ENCODE results near the gene BLVRB. TPM values are rescaled to one million over a fixed set of nuclear protein-coding genes. Genes with fewer than 3 reads are reported as not detected.

The BLVRB gene
- total and polyA plus RNA-seq, 10 of the 15 experiments (the other 5 are each of a cell fraction or from before 2014, with no cell fraction given): 6.3 to 53.3 (median 27.8) TPM

GRCh38 chr19:40400559-40400958 lies 65.0 kb downstream of the BLVRB start:
- H3K9ac ChIP-seq (ENCODE audit: control insufficient read depth, insufficient read depth, low read length): no peak overlapping the region
- no peaks in the 10 kb centered on the region for H4K20me1 ChIP-seq (ENCODE audit: control insufficient read depth, insufficient read depth)
- no peak for DNase-seq (ENCODE audit: low read depth, low spot score)
- BruUV-seq (replicated peaks): no TSS peak
- POLR2A ChIA-PET: no interaction called here
- CTCF ChIA-PET: interaction anchor here (1.9 kb wide), 1 partner anchor 95 kb away, joined by 6 read pairs; no protein-coding TSS in a partner anchor
- SMC1A ChIA-PET (ENCODE audit: uncharacterized antibody, unreplicated experiment): no interaction called here
- no peaks in the 10 kb centered on the region for H3K9me3 ChIP-seq (replicated peaks; ENCODE audit: control insufficient read depth, insufficient read depth, low read length)
- H3K79me2 ChIP-seq (ENCODE audit: control insufficient read depth, insufficient read depth, low read length): no peaks in the 10 kb centered on the region
- intact Hi-C loops (cut with micrococcal nuclease; ENCODE audit: unreplicated experiment): loop anchor here (5.0 kb wide), 1 partner anchor 43 kb away; no protein-coding TSS in a partner anchor
- TF ChIP-seq, protein P1, sequence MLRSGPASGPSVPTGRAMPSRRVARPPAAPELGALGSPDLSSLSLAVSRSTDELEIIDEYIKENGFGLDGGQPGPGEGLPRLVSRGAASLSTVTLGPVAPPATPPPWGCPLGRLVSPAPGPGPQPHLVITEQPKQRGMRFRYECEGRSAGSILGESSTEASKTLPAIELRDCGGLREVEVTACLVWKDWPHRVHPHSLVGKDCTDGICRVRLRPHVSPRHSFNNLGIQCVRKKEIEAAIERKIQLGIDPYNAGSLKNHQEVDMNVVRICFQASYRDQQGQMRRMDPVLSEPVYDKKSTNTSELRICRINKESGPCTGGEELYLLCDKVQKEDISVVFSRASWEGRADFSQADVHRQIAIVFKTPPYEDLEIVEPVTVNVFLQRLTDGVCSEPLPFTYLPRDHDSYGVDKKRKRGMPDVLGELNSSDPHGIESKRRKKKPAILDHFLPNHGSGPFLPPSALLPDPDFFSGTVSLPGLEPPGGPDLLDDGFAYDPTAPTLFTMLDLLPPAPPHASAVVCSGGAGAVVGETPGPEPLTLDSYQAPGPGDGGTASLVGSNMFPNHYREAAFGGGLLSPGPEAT (IDR thresholded peaks at IDR 0.05; ENCODE audit: low read depth): no peak
- no peak for TF ChIP-seq USF1 (IDR thresholded peaks at IDR 0.05; ENCODE audit: borderline replicate concordance, extremely low read length, insufficient read depth, low read depth, low read length)
- no peak for TF ChIP-seq CBX3 (IDR thresholded peaks at IDR 0.05; ENCODE audit: borderline replicate concordance, low read depth)
- no peak for TF ChIP-seq RFX5 (IDR thresholded peaks at IDR 0.05; ENCODE audit: low read depth, low read length)
- TF ChIP-seq IKZF1 (conservative IDR thresholded peaks at IDR 0.05): no peak
- no peak for TF ChIP-seq MEF2A (IDR thresholded peaks at IDR 0.05; ENCODE audit: insufficient read depth, low read depth, low read length)
- no peak for TF ChIP-seq YBX1 (IDR thresholded peaks at IDR 0.05)
- TF ChIP-seq ETV6 (conservative IDR thresholded peaks at IDR 0.05 in 1 of 2, IDR thresholded peaks at IDR 0.05 in 1 of 2; ENCODE audit: borderline replicate concordance in 1 of 2, low read depth in 1 of 2): no peak
- no peak for TF ChIP-seq ZBTB11 (CRISPR knock-in tag; IDR thresholded peaks at IDR 0.05)
- no peak for TF ChIP-seq ZNF274 (IDR thresholded peaks at IDR 0.05; ENCODE audit: insufficient read depth, insufficient read length)
- TF ChIP-seq JUND (IDR thresholded peaks at IDR 0.05; ENCODE audit: low read depth, low read length): no peak
- no peak for TF ChIP-seq SMARCA5 (IDR thresholded peaks at IDR 0.05)
- no peak for TF ChIP-seq STAT1 (conservative IDR thresholded peaks at IDR 0.05)
- no peak for TF ChIP-seq FOS (IDR thresholded peaks at IDR 0.05; ENCODE audit: borderline replicate concordance, extremely low read depth, insufficient read length)
- TF ChIP-seq SP1 (IDR thresholded peaks at IDR 0.05; ENCODE audit: low read depth, low read length): no peak
- TF ChIP-seq RBBP5 (conservative IDR thresholded peaks at IDR 0.05): no peak
- H3K4me2 ChIP-seq (ENCODE audit: control insufficient read depth, insufficient read depth): no peak overlapping the region
- H2AFZ ChIP-seq (ENCODE audit: control insufficient read depth, low read depth, low read length): no peak overlapping the region
- no peaks in the 10 kb centered on the region for H3K36me3 ChIP-seq (ENCODE audit: control insufficient read depth in 2 of 2, insufficient read depth in 2 of 2, low read length in 1 of 2)
- H3K27me3 ChIP-seq (replicated peaks in 1 of 2; ENCODE audit: control insufficient read depth in 2 of 2, insufficient read depth in 2 of 2, low read length in 1 of 2): no peaks in the 10 kb centered on the region
- H3K4me1 ChIP-seq (ENCODE audit: control insufficient read depth, insufficient read depth, low read length): peaks cover 5% of the 10 kb centered on the region
- no peak for ATAC-seq
- no peak for FAIRE-seq
- H3K4me3 ChIP-seq: no peak overlapping the region
- H3K27ac ChIP-seq (ENCODE audit: control insufficient read depth, insufficient read depth): no peak overlapping the region
- in situ Hi-C loops (cut with MboI): no loop called here
- whole genome bisulfite sequencing (ENCODE audit: insufficient coverage, insufficient replicate concordance, low lambda C conversion rate, missing lambda C conversion rate): 73% methylated on average over 3 of the region's 3 CpGs
- RAD21 ChIA-PET (ENCODE audit: unreplicated experiment): interaction anchor here (0.7 kb wide), 1 partner anchor 17 kb away, joined by 3 read pairs; no protein-coding TSS in a partner anchor

Data from GM12878 (cell line).